Measurements from ENCODE around the gene CCDC187.

The CCDC187 gene

DNA sequence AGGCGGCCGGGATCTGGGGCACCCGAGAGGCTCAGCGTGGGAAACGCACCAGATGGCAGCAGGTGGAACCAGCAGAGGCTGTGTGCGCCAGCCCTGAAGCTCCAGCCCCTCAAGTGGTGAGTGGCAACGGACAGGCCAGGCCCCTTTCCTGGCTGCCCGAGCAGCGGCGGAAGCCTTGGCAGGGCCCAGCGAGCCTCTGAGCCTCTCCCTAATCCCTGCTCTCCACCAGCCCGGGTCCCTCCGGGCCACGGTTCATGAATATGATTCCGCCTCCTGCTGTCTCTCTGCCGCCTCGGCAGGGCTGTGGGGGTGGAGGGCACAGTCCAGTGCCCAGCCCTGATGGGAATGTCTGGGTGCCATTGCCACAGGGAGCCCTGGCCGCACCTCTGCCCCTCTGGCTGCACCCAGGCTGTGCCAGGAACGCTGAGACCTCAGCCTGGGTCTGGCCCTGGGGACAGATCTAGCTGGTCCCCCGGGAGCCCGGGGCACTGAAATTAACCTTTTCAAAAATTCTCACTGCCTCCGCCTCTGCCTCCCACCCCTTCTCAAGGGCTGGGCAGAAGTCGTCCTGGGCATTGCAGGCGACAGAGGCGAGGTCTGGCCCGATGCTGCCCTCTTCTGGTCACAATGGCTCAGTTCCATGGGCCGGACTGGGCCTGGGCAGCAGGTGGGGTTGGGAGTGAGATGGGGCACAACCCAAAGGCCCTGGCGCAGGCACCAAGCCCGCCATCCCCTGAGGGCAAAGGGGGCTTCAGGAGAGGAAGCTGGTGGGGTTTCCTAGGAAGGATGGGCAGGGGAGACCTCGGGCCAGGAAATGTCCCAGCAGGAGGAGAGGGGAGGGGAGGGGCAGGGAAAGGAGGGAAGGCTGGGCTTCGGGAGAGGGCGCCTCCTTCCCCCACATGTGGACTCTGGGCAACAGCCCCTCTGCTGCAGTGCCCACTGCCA is 20.3 kb downstream of the CCDC187 start:
- TF ChIP-seq, protein P1, sequence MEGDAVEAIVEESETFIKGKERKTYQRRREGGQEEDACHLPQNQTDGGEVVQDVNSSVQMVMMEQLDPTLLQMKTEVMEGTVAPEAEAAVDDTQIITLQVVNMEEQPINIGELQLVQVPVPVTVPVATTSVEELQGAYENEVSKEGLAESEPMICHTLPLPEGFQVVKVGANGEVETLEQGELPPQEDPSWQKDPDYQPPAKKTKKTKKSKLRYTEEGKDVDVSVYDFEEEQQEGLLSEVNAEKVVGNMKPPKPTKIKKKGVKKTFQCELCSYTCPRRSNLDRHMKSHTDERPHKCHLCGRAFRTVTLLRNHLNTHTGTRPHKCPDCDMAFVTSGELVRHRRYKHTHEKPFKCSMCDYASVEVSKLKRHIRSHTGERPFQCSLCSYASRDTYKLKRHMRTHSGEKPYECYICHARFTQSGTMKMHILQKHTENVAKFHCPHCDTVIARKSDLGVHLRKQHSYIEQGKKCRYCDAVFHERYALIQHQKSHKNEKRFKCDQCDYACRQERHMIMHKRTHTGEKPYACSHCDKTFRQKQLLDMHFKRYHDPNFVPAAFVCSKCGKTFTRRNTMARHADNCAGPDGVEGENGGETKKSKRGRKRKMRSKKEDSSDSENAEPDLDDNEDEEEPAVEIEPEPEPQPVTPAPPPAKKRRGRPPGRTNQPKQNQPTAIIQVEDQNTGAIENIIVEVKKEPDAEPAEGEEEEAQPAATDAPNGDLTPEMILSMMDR (IDR thresholded peaks at IDR 0.05; ENCODE audit: insufficient read depth, low read depth, low read length, missing control alignments) = peak; percentile 88
- DNase-seq (ENCODE audit: low read depth) = peak; percentile 81
- peak overlapping the region; percentile 33 for H3K4me3 ChIP-seq (ENCODE audit: low read depth, low read length)

DNA sequence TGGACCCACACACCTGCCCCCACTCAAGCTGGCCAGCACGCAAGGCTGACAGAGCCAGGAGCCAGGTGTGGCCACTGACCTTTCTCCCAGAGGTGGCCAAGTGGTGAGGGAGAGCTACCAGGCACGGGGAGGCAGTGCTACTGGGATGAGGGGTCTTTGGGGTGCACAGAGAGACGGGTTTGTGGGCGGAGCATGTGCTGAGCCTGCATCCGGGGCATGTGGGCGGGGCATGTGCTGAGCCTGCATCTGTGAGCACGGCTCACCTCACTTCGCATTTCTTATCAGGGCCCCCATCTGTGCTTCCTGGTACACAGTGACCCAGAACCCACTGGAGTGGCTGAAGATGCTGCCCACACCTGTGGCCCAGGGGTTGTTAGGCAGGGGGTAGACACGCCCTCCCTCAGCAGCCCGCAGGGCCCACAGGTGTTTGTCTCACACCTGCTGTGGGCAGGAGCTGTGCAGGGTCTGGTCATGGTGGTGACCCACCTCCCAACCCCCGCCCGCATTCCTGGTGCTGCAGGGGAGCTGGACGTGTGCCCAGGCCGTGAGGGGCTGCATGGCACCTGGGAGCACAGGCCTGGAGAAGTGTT is 21.5 kb downstream of the CCDC187 start:
- DNase-seq (ENCODE audit: low read depth) = no peak
- TF ChIP-seq, protein P1 (IDR thresholded peaks at IDR 0.05; ENCODE audit: insufficient read depth, low read depth, low read length, missing control alignments) = no peak
- H3K4me3 ChIP-seq (ENCODE audit: low read depth, low read length) = no peak overlapping the region

DNA sequence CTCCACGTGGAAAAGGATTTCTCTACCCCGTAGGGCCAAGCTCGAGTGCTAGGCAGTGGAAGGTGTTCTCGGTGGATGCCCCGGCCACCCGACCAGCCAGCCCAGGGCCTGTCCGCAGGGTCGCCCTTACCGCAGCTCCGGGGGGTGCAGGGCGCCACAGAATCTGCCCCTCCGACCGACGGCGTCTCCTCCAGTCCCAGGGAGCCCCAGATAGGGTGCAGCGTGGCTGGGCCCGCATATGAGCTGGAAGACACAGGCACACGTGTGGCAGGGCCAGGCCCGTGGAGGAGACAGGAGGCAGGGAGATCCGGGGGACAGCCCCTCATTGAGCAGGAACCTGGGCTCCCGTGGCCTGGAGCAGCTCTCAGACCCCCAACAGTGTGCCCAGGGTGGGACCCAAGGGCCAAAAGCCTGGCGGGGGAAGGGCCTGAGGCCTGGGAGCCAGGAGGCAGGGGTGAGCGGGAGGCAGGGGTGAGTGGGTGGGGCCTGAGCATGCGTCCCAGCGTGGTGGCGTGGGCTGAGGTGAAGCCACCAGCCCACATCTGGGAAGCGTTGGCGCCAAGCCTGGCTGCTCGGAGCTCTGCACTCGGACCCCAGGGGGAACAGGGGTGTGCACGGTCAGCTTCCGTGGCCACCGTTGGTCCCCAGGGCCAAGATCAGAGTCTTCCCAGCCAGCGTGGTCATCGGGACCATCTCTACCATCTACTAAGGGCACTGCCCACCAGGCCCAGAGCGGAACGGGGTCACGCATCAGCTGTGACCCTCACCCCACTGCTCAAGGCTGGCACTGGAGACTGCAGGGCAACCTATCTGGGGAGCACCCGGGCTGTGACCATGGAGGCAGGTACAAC is 22.2 kb downstream of the CCDC187 start:
- no peak overlapping the region for H3K4me3 ChIP-seq (ENCODE audit: low read depth, low read length)
- no peak for DNase-seq (ENCODE audit: low read depth)

DNA sequence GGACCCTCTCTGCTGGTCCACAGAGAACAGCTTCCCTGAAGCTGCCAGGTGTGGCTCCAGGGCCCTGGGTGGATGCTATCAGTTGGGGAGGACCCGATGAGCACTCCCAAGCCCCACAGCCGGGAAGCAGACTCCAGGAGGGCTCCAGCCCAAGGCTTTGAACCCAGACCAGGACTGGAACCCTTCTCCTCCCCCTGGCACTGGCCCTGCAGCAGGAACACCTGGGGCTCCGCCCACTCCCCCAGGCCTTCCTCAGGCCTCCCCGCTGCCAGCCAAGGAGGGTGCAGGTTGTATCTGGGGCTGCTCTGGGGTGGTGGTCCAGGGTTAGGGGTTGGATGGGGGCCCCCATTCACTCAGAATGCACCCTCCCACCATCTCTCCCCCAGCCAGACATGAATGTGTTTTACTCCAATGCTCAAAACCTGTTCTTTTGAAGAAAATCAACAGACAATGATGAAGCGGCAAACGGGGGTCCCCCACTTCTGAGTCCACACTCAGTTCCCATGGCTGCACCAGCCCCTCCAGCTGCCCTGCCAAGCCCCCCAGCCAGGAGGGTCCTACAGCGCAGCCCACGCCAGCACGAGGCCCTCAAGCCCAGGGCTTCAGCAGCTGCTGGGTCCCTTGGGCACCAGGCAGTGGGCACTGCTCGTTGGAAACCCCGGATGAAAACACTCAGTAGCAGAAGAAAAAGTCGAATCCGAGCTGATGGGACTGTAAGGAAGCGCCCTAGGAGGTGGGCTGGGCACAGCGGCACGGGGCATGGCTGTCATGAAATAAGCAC is 23.2 kb downstream of the CCDC187 start:
- TF ChIP-seq, protein P1 (IDR thresholded peaks at IDR 0.05; ENCODE audit: insufficient read depth, low read depth, low read length, missing control alignments) = no peak
- no peak for DNase-seq (ENCODE audit: low read depth)

More for the DNA sequence above, 22.2 kb downstream of the CCDC187 start:
- TF ChIP-seq, protein P1 (IDR thresholded peaks at IDR 0.05; ENCODE audit: insufficient read depth, low read depth, low read length, missing control alignments) = no peak

DNA sequence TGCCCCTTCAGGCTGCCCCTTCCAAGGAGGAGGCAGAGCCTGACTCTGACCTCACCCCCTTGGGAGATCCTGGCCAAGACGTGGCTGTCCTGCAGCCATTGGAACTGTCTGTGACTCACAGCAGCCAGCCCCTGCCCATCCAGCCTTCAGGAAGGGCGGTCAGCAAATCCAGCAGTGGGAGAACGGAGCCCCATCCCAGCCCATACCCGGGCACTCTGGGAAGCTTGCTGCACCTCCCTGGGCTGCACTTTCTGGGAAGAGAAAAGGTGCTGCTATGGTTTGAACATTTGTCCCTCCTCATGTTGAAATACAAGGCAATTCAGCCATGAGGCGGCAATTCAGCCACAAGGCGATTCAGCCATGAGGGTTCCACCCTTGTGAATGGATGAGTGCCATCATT is 24.4 kb downstream of the CCDC187 start:
- no peak for DNase-seq (ENCODE audit: low read depth)
- TF ChIP-seq, protein P1 (IDR thresholded peaks at IDR 0.05; ENCODE audit: insufficient read depth, low read depth, low read length, missing control alignments) = no peak
- H3K4me3 ChIP-seq (ENCODE audit: low read depth, low read length) = no peak overlapping the region

More for the DNA sequence above, 23.2 kb downstream of the CCDC187 start:
- H3K4me3 ChIP-seq (ENCODE audit: low read depth, low read length) = no peak overlapping the region

DNA sequence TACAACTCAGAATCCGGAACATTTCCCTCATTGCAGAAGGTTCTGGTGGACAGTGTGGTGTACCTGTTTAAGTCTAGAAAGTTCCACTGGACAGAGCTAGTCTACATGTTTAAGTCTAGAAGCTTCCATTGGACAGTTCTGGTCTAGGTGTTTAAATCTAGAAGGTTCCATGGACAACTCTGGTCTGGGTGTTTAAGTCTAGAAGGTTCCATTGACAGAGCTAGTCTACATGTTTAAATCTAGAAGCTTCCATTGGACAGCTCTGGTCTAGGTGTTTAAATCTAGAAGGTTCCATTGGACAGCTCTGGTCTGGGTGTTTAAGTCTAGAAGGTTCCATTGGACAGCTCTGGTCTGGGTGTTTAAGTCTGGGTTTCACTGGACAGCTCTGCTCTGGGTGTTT is 25.0 kb downstream of the CCDC187 start:
- DNase-seq (ENCODE audit: low read depth) = no peak
- H3K4me3 ChIP-seq (ENCODE audit: low read depth, low read length) = no peak overlapping the region
- TF ChIP-seq, protein P1 (IDR thresholded peaks at IDR 0.05; ENCODE audit: insufficient read depth, low read depth, low read length, missing control alignments) = no peak
